BJ (cell line): Measurements from ENCODE around the gene TRPM7. TPM values are rescaled to one million over a fixed set of nuclear protein-coding genes. Genes with fewer than 3 reads are reported as not detected.

Experiments
- CTCF ChIA-PET: fragments of 350-600 bp; formaldehyde crosslinking; extraction: SDS; loops from one replicate; lab custom pipeline; 2021; ENCODE audit warnings: antibody characterized with exemption, inconsistent platforms; lab: Yijun Ruan, JAX
- POLR2A ChIA-PET: fragments of 300-600 bp; sonication (Branson Sonifier 250); formaldehyde crosslinking; extraction: SDS; loops from one replicate; lab custom pipeline; 2021; ENCODE audit warnings: antibody characterized with exemption; lab: Charles Lee
- DNase-seq: peaks from one replicate; pipeline ENCODE4 v3.0.0-alpha.2; 2011; ENCODE audit warnings: low read depth
- H3K27me3 ChIP-seq: 2 replicates; pipeline ENCODE4 v1.6.0; 2011; ENCODE audit warnings: low read length; ENCODE audit not compliant: control insufficient read depth, insufficient read depth
- H3K36me3 ChIP-seq: 2 replicates; pipeline ENCODE4 v1.5.1; 2011; ENCODE audit warnings: low read length; ENCODE audit not compliant: control insufficient read depth, insufficient read depth
- H3K4me3 ChIP-seq: 2 replicates; pipeline ENCODE4 v1.5.1; 2011; ENCODE audit warnings: low read depth, mild to moderate bottlenecking, control low read depth, low read length
- polyA plus RNA-seq: library from polyadenylated mRNA; depleted of rRNA; stranded (reverse); fragments of >200 nt; gene quantifications from 2 replicates; pipeline ENCODE4 v1.2.3, GENCODE V29; 2011
- TF ChIP-seq, protein P1 (sequence below): IDR thresholded peaks from 2 replicates; pipeline ENCODE4 v1.5.1; 2011; ENCODE audit warnings: low read depth, mild to moderate bottlenecking, control low read depth, inconsistent platforms, low read length, moderate library complexity; ENCODE audit not compliant: insufficient read depth

The TRPM7 gene
- polyA plus RNA-seq, 1 experiment = 9.9 TPM

DNA sequence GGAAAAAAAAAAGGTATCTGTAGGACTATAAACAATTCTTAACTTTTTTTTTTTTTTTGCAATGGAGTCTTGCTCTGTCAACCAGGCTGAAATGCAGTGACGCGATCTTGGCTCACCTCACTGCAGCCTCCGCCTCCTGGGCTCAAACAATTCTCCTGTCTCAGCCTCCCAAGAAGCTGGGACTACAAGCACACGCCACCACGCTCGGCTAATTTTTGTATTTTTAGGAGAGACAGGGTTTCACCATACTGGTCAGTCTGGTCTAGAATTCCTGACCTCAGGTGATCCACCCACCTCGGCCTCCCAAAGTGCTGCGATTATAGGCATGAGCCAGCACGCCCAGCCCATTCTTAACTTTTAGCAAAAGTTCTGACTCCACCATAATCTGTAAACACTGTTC lies 50.5 kb downstream of the TRPM7 start:
- Histone ChIP-seq H3K27me3 (no peaks in the 10 kb centered on the region), H3K4me3 (no peak overlapping the region), H3K36me3 (peaks cover 4% of the 10 kb centered on the region)
- ChIA-PET CTCF (no interaction called here), POLR2A (no interaction called here)
- no peak for DNase-seq
- TF ChIP-seq, protein P1, sequence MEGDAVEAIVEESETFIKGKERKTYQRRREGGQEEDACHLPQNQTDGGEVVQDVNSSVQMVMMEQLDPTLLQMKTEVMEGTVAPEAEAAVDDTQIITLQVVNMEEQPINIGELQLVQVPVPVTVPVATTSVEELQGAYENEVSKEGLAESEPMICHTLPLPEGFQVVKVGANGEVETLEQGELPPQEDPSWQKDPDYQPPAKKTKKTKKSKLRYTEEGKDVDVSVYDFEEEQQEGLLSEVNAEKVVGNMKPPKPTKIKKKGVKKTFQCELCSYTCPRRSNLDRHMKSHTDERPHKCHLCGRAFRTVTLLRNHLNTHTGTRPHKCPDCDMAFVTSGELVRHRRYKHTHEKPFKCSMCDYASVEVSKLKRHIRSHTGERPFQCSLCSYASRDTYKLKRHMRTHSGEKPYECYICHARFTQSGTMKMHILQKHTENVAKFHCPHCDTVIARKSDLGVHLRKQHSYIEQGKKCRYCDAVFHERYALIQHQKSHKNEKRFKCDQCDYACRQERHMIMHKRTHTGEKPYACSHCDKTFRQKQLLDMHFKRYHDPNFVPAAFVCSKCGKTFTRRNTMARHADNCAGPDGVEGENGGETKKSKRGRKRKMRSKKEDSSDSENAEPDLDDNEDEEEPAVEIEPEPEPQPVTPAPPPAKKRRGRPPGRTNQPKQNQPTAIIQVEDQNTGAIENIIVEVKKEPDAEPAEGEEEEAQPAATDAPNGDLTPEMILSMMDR = no peak

DNA sequence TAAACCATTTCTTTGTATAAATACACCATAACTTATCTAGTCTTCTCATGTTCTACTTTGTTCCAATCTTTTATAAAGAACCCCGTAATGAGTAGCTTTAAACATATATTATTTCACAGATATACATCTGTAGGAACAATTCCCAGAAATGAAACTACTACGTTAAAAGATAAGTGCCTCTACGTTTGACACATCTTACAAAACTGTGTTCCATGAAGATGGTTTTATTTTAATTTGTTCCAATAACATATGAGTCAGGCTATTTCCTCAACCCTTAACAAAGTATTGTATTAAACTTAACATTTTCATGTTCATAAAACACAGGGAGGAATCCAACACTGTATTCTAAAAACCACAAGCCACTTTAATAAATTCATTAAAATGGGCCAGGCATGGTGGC lies 52.9 kb downstream of the TRPM7 start:
- ChIA-PET POLR2A (no interaction called here), CTCF (interaction anchor here (0.6 kb wide), 1 partner anchor 16 kb away, joined by 5 read pairs; no protein-coding TSS in a partner anchor)
- no peaks in the 10 kb centered on the region for H3K27me3 ChIP-seq
- TF ChIP-seq, protein P1 = no peak
- H3K36me3 ChIP-seq = peaks cover 7% of the 10 kb centered on the region
- H3K4me3 ChIP-seq = no peak overlapping the region
- no peak for DNase-seq

DNA sequence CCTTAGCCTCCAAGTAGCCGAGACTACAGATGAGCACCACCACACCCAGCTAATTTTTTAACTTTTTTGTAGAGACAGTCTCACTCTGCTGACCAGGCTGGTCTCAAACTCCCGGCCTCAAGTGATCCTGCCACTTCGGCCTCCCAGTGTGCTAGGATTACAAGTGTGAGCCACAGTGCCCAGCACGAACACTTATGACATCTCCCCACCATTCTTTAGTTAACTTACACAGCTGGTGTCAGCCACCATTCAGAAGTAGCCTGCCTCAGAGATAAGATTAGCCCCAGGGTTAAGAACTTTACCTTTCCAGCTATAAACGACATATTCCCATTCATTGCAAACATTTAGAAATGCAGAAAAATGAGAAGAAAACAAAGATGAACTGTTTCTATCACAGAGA lies 58.2 kb downstream of the TRPM7 start:
- peaks cover 6% of the 10 kb centered on the region for H3K36me3 ChIP-seq
- DNase-seq = no peak
- TF ChIP-seq, protein P1 = no peak
- H3K4me3 ChIP-seq = no peak overlapping the region
- ChIA-PET CTCF (interaction anchor here (0.9 to 1.0 kb wide), 2 partner anchors 22 to 248 kb away, joined by 3 read pairs; no protein-coding TSS in a partner anchor), POLR2A (no interaction called here)
- no peaks in the 10 kb centered on the region for H3K27me3 ChIP-seq

DNA sequence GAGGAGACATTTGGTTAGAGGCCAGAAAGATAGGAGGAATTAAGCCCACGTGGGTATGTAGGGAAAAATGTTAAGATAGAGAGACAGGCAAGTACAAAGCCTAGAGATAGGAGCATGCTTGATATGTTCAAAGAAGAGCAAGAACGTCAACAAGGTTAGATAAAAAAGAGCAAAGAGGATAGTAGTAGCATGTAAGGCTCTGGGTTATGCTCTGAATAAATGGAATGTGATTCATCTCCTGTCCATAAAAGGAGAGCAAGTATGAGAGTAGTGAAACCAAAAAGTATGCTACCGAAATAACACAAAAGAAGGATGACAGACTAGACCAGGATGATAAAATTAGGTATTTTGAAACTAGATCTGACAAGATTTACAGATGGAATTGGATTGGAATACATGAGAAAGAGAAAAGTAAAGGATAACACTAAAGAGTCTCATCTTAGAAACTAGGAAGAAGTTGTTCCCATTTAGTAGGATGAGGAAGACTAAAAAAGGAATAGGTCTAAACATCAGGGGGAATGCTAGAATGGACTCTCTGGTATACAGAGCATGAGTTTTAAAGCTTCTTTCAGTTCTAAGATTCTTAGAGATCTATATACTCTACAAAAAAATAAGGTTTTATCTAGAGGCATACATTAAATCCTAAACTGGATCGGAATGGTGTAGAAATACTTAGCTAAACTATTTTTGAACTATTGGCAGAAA lies 59.1 kb downstream of the TRPM7 start:
- TF ChIP-seq, protein P1 = no peak
- ChIA-PET POLR2A (no interaction called here), CTCF (interaction anchor here (0.7 to 1.0 kb wide), 4 partner anchors 23 to 249 kb away, joined by 3 to 4 read pairs (median 3); no protein-coding TSS in a partner anchor)
- H3K4me3 ChIP-seq = no peak overlapping the region
- DNase-seq = peak; percentile 17
- H3K36me3 ChIP-seq = peaks cover 6% of the 10 kb centered on the region
- H3K27me3 ChIP-seq = no peaks in the 10 kb centered on the region

DNA sequence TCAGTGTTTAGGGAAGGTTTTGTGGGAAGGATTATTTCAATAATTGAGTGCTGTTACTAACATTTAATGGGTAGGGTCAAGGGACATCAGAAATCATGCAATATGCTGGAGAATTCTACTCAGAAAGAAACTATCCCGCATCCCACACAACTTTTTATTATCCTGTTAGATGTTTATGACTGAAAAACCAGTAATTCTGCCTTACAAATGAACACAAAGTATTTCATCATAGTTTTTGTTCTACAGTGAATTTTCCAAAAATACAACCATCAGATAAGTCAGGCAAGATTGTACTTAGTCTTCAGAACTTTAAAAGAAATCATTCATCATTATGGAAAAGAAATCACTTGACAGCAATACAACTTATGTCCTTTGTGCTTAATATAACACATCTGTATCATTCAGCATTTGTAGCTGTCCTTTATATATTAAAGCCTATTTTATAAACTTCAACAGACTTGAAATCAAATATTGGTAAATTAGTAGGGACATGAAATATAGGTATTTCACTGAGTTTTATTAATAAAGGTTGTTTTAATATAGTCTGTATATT lies 61.9 kb downstream of the TRPM7 start:
- H3K27me3 ChIP-seq = no peaks in the 10 kb centered on the region
- peak; percentile 22 for DNase-seq
- ChIA-PET CTCF (interaction anchor here (1.0 kb wide), 1 partner anchor 16 kb away, joined by 3 read pairs; no protein-coding TSS in a partner anchor), POLR2A (no interaction called here)
- H3K4me3 ChIP-seq = no peak overlapping the region
- TF ChIP-seq, protein P1 = no peak
- peaks cover 2% of the 10 kb centered on the region for H3K36me3 ChIP-seq
